Activated B cell treated with CpG ODN at 0.5 μM for 24 hours (primary cell): ENCODE data around the gene HSPA9. TPM values are rescaled to one million over a fixed set of nuclear protein-coding genes. Genes with fewer than 3 reads are reported as not detected.

Source experiments
- ATAC-seq: fragments of 200-7000 bp; cut with Tn5 transposase; one replicate; pipeline ENCODE4 v1.10.0; 2021; ENCODE audit warnings: low read depth, mild to moderate bottlenecking, moderate library complexity
- CTCF ChIA-PET: fragments of 350-600 bp; sonication (Branson Sonifier 250); formaldehyde crosslinking; loops from one replicate; lab custom pipeline; 2021; ENCODE audit warnings: antibody characterized with exemption; lab: Charles Lee
- POLR2A ChIA-PET: fragments of 350-600 bp; sonication (Branson Sonifier 250); formaldehyde crosslinking; loops from one replicate; lab custom pipeline; 2021; ENCODE audit warnings: antibody characterized with exemption; lab: Charles Lee
- DNase-seq: peaks from one replicate; pipeline ENCODE4 v3.0.0; 2022
- H3K27ac Mint-ChIP-seq: one replicate; pipeline ENCODE4 v1.8.0; 2020; ENCODE audit warnings: mixed read lengths
- H3K27me3 Mint-ChIP-seq: one replicate; pipeline ENCODE4 v1.8.0; 2021; ENCODE audit warnings: mixed read lengths
- H3K36me3 Mint-ChIP-seq: one replicate; pipeline ENCODE4 v1.8.0; 2021; ENCODE audit warnings: low read depth, mixed read lengths
- H3K4me1 Mint-ChIP-seq: one replicate; pipeline ENCODE4 v1.8.0; 2021; ENCODE audit warnings: mixed read lengths
- H3K4me3 Mint-ChIP-seq: one replicate; pipeline ENCODE4 v1.8.0; 2020; ENCODE audit warnings: mild to moderate bottlenecking, mixed read lengths
- H3K9me3 Mint-ChIP-seq: one replicate; pipeline ENCODE4 v1.8.0; 2020; ENCODE audit warnings: mixed read lengths
- CTCF ChIP-seq: fragments of 200-600 bp; IDR thresholded peaks from one replicate; pipeline ENCODE4 v1.8.0; 2022; ENCODE audit warnings: antibody characterized with exemption, mild to moderate bottlenecking
- intact Hi-C: fragments of 100-400 bp; cut with micrococcal nuclease; formaldehyde crosslinking; loops from one replicate; pipeline ENCODE4 v1.15.1; 2024
- total RNA-seq: library from RNA; stranded (reverse); gene quantifications from 2 replicates; pipeline ENCODE4 v1.2.3, GENCODE V29; 2022

The HSPA9 gene
- total RNA-seq, 1 donor from 2014 or later: 224 TPM

DNA sequence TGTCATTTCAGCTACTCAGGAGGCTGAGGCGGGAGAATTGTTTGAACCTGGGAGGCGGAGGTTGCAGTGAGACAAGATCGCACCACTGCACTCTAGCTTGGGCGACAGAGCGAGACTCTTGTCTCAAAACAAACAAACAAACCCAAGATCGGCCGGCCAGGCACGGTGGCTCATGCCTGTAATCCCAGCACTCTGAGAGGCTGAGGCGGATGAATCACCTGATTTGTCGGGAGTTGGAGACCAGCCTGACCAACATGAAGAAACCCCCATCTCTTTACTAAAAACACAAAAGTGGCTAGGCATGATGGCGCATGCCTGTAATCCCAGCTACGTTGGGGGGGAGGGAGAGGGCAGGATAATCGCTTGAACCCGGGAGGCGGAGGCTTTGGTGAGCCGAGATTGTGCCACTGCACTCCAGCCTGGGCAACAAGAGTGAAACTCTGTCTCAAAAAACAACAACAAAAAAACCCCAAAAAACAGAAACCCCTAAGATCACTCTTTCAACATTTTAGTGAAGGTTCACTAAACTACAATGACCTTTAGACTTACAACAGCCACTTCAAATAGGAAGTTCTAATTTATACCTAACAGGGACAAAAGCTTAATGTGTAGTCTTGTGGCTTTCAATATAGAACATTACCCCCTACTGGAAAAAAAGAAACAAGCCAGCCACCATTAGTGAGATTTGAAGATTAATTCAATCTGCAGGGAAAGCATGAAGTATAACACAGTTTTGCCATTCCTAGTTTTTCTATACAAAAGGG lies 7.0 kb downstream of the HSPA9 start:
- ATAC-seq (no peak), DNase-seq (no peak)
- Mint-ChIP-seq H3K27me3 (no peaks in the 10 kb centered on the region), H3K36me3 (peaks cover 90% of the 10 kb centered on the region), H3K9me3 (no peaks in the 10 kb centered on the region), H3K27ac (no peak overlapping the region), H3K4me3 (no peak overlapping the region), H3K4me1 (peaks cover 6% of the 10 kb centered on the region)
- no peak for TF ChIP-seq CTCF
- intact Hi-C loops: no loop called here
- CTCF ChIA-PET: no interaction called here
- POLR2A ChIA-PET: no interaction called here

DNA sequence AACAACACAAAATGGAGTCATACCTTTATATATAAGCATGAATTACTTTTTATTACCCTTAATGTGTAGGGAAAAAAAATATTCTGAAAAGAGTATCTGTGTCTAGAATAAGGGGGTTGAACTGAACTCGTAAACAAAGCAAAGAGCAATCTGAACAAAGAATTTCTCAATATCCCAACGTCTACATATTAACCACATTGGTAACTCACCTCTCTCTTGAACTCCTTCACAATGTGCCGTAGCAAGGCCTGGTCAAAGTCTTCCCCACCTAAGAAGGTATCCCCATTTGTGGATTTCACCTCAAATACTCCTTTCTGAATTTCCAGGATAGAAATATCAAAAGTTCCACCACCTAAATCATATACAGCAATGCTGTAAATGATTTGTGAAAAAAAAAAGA lies 8.4 kb downstream of the HSPA9 start:
- Mint-ChIP-seq H3K36me3 (peaks cover 81% of the 10 kb centered on the region), H3K4me3 (no peak overlapping the region), H3K9me3 (no peaks in the 10 kb centered on the region), H3K27ac (no peak overlapping the region), H3K27me3 (no peaks in the 10 kb centered on the region), H3K4me1 (peaks cover 7% of the 10 kb centered on the region)
- DNase-seq (no peak), ATAC-seq (no peak)
- intact Hi-C loops: no loop called here
- no peak for TF ChIP-seq CTCF
- ChIA-PET POLR2A (interaction anchor here (1.5 kb wide), 1 partner anchor 15 kb away, joined by 12 read pairs; no protein-coding TSS in a partner anchor), CTCF (no interaction called here)

DNA sequence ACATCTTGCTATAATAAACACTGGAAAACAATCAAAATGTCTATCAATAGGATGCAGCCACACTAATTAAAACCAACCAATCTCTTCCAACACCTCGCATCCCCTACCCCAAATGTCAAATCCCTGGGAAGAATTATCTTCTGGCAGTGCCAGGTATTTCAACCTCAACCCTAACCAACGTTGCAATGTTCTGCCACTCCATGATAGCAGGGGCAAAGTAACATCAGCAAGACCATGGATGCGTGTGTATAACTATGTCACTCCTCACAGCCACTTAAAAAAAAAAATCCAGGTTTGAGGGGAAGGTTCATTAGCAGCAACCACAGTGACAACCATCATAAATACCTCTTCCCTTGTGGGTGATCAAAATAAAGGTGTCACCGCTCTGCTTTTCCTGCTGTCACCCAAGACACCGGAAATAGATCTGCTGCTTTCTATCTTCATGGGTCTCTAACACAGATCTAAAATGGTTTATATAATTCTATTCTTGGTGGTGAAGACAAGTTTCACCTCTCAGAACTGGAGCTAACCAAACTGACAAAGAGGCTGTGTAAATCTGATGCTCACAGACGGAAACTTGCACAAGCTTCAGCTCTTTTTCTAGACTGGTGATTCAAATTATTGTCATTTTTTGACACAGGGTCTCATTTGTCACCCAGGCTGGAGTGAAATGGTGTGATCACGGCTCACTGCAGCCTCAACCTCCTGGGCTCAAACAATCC lies 9.9 kb downstream of the HSPA9 start:
- peaks cover 84% of the 10 kb centered on the region for H3K36me3 Mint-ChIP-seq
- intact Hi-C loops: no loop called here
- ChIA-PET POLR2A (interaction anchor here (0.7 to 1.6 kb wide), 3 partner anchors 10 to 13 kb away, joined by 3 to 12 read pairs (median 6); partner anchors contain the start of gene HSPA9), CTCF (no interaction called here)
- no peaks in the 10 kb centered on the region for H3K27me3 Mint-ChIP-seq
- ATAC-seq: no peak
- peaks cover 5% of the 10 kb centered on the region for H3K4me1 Mint-ChIP-seq
- no peaks in the 10 kb centered on the region for H3K9me3 Mint-ChIP-seq
- H3K4me3 Mint-ChIP-seq: no peak overlapping the region
- no peak overlapping the region for H3K27ac Mint-ChIP-seq
- TF ChIP-seq CTCF: no peak
- DNase-seq: no peak

- ATAC-seq (no peak), DNase-seq (no peak)
- peaks cover 5% of the 10 kb centered on the region for H3K4me1 Mint-ChIP-seq
- POLR2A ChIA-PET: interaction anchor here (0.7 kb wide), 1 partner anchor 11 kb away, joined by 3 read pairs; no protein-coding TSS in a partner anchor
- intact Hi-C loops: no loop called here
- TF ChIP-seq CTCF: no peak
- no peak overlapping the region for H3K27ac Mint-ChIP-seq
- no peaks in the 10 kb centered on the region for H3K27me3 Mint-ChIP-seq
- CTCF ChIA-PET: no interaction called here
- H3K9me3 Mint-ChIP-seq: no peaks in the 10 kb centered on the region
- H3K4me3 Mint-ChIP-seq: no peak overlapping the region
- H3K36me3 Mint-ChIP-seq: peaks cover 85% of the 10 kb centered on the region
Observed at GRCh38 chr5:138564242-138564641, 11.0 kb downstream of the HSPA9 start.
